SKM-1 (cell line): Measurements from ENCODE around the gene DQX1.
A peak's percentile ranks its signal among the peaks of the same experiment; 100 is the strongest.

Source experiments
- DNase-seq: peaks from one replicate; lab custom pipeline; 2025; ENCODE audit not compliant: unreplicated experiment; lab: John Stamatoyannopoulos, UW

DQX1 gene

GRCh38 chr2:74533464-74533863 is 7.4 kb upstream of the DQX1 start:
- no peak for DNase-seq

GRCh38 chr2:74532222-74532621 is 6.2 kb upstream of the DQX1 start:
- no peak for DNase-seq

- DNase-seq: no peak
These were observed 5.6 kb upstream of the DQX1 start for GRCh38 chr2:74531666-74532065.

GRCh38 chr2:74530239-74531187 is 4.5 kb upstream of the DQX1 start:
- DNase-seq: no peak

- peak; percentile 93 for DNase-seq
These were observed 3.6 kb upstream of the DQX1 start, which contains the start of the genes AUP1 and HTRA2 for GRCh38 chr2:74529357-74530238. AUP1 (minus strand) TSS chr2:74529706; CDS start chr2:74529629, 77 bp downstream. HTRA2 (plus strand) TSS chr2:74529933; CDS start chr2:74530007, 74 bp downstream.

GRCh38 chr2:74528600-74529356 is 2.7 kb upstream of the DQX1 start:
- DNase-seq: no peak

- no peak for DNase-seq
These were observed 1.7 kb upstream of the DQX1 start for GRCh38 chr2:74527741-74528140.

- no peak for DNase-seq
These were observed 709 bp upstream of the DQX1 start for GRCh38 chr2:74526649-74527230.

GRCh38 chr2:74524955-74525716 is 895 bp downstream of the DQX1 start:
- no peak for DNase-seq

GRCh38 chr2:74524005-74524404 is 2.0 kb downstream of the DQX1 start:
- no peak for DNase-seq

GRCh38 chr2:74522516-74522915 is 3.5 kb downstream of the DQX1 start:
- no peak for DNase-seq

GRCh38 chr2:74516650-74517049 is 9.4 kb downstream of the DQX1 start:
- DNase-seq: no peak

GRCh38 chr2:74515981-74516633 is 9.9 kb downstream of the DQX1 start:
- DNase-seq: no peak

- no peak for DNase-seq
These were observed 10.6 kb downstream of the DQX1 start for GRCh38 chr2:74515271-74515980.

- no peak for DNase-seq
These were observed 11.4 kb downstream of the DQX1 start, which contains the start of gene TLX2 for GRCh38 chr2:74514368-74515270. TLX2 (plus strand) TSS chr2:74514450; CDS start chr2:74514807, 357 bp downstream.

- no peak for DNase-seq
These were observed 12.2 kb downstream of the DQX1 start for GRCh38 chr2:74513605-74514367.
